Measurements from ENCODE around the gene BCOR. TPM values are rescaled to one million over a fixed set of nuclear protein-coding genes. Genes with fewer than 3 reads are reported as not detected.

Gene BCOR
- total RNA-seq, 1 experiment from 2014 or later, result 21.8 TPM

DNA sequence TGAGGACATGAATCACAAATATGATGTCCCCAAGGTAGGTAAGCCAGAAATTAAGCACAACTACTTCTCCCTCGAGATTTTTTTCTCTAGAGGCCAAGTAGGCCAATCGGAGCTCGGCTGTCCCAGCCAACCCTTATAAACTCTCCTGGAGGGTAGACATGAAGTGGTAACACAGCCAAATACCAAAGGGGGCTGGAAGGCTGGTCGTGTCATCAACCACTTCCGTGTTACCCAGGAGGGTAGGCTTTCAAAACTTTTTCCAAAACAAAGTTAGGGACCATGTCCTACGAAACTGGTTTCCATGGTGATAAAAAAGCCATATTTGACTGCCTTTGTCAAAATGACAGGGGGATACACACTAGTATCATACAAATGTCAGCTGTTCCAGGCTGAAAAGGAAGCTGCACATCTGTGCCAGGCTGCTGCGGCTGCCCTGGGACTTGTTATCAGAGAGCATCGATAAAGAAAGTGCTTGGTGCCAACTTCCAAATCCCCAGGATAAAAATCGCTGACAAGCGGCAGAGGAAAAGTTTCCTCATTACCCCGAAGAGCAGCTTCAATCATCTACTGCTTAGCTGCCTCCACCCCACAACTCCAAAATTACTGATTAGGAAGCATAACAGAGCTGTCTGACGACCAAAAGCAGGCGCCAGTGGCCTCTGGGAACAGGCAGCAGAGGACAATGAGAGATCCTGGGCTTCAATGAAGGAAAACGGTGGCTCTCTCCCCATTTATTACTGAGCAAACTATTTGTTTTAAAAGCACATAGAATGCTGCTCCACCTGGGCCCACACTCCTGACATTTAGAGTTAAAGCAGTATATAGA lies 20.8 kb downstream of the BCOR start:
- ChIA-PET CTCF (no interaction called here), POLR2A (ENCODE audit: unreplicated experiment) (no interaction called here)
- DNase-seq (no peak), ATAC-seq (no peak)
- Histone ChIP-seq H3K9ac (ENCODE audit: low read length) (no peak overlapping the region), H3K4me3 (ENCODE audit: low read length) (no peak overlapping the region), H3K9me2 (replicated peaks; ENCODE audit: low read length) (no peaks in the 10 kb centered on the region), H2AFZ (ENCODE audit: low read length) (no peak overlapping the region), H3K4me1 (ENCODE audit: insufficient read depth, low read length) (no peaks in the 10 kb centered on the region), H3K36me3 (ENCODE audit: low read depth, low read length) (peaks cover 6% of the 10 kb centered on the region; the same call in 1 of the 2 replicates), H3K4me2 (ENCODE audit: low read length) (no peak overlapping the region), H3K27ac (ENCODE audit: low read length) (no peak overlapping the region), H4K20me1 (ENCODE audit: low read length) (no peaks in the 10 kb centered on the region), H3F3A (ENCODE audit: low read length, unreplicated experiment) (no peaks in the 10 kb centered on the region), H3K79me2 (ENCODE audit: low read length) (peaks cover 34% of the 10 kb centered on the region), H3K27me3 (ENCODE audit: low read length) (no peaks in the 10 kb centered on the region), H3K9me3 (ENCODE audit: low read length) (no peaks in the 10 kb centered on the region)
- no peak for TF ChIP-seq EZH2 (IDR thresholded peaks at IDR 0.05; ENCODE audit: low read length, unreplicated experiment)
- TF ChIP-seq EZH2phosphoT487 (IDR thresholded peaks at IDR 0.05; ENCODE audit: borderline replicate concordance, low read length), result no peak
- TF ChIP-seq, protein P1, sequence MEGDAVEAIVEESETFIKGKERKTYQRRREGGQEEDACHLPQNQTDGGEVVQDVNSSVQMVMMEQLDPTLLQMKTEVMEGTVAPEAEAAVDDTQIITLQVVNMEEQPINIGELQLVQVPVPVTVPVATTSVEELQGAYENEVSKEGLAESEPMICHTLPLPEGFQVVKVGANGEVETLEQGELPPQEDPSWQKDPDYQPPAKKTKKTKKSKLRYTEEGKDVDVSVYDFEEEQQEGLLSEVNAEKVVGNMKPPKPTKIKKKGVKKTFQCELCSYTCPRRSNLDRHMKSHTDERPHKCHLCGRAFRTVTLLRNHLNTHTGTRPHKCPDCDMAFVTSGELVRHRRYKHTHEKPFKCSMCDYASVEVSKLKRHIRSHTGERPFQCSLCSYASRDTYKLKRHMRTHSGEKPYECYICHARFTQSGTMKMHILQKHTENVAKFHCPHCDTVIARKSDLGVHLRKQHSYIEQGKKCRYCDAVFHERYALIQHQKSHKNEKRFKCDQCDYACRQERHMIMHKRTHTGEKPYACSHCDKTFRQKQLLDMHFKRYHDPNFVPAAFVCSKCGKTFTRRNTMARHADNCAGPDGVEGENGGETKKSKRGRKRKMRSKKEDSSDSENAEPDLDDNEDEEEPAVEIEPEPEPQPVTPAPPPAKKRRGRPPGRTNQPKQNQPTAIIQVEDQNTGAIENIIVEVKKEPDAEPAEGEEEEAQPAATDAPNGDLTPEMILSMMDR (conservative IDR thresholded peaks at IDR 0.05; ENCODE audit: low read depth, low read length), result no peak
- no TSS peak for BruUV-seq (replicated peaks)
- intact Hi-C loops (cut with micrococcal nuclease), result no loop called here

DNA sequence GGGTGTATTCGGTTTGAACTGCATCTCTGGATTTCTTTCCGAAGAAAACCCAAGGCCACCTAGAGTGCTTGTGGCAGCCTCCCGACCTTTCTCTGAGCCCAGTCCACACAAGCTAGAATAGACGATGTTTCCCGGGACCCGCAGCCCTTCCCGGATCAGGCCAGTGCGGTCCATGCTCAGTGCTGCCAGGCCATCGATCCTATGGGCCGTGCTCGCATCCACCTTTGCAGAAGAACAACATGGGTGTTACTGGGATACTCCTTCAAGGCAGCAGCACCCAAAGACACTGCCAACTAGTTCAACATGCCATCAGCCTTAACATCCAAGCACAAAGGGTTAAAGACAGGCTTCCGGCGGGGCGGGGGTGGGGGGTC lies 22.8 kb downstream of the BCOR start:
- Histone ChIP-seq H3K4me2 (ENCODE audit: low read length) (no peak overlapping the region), H3K36me3 (ENCODE audit: low read depth, low read length) (peaks cover 9% of the 10 kb centered on the region; the same call in 1 of the 2 replicates), H4K20me1 (ENCODE audit: low read length) (0 out of 2 replicates have a peak, but pooled peaks cover 3% of the 10 kb centered on the region), H3K9ac (ENCODE audit: low read length) (no peak overlapping the region), H3F3A (ENCODE audit: low read length, unreplicated experiment) (no peaks in the 10 kb centered on the region), H3K9me3 (ENCODE audit: low read length) (no peaks in the 10 kb centered on the region), H3K79me2 (ENCODE audit: low read length) (peaks cover 22% of the 10 kb centered on the region; the same call in 1 of the 2 replicates), H3K4me1 (ENCODE audit: insufficient read depth, low read length) (no peaks in the 10 kb centered on the region), H3K4me3 (ENCODE audit: low read length) (no peak overlapping the region), H3K9me2 (replicated peaks; ENCODE audit: low read length) (no peaks in the 10 kb centered on the region), H3K27me3 (ENCODE audit: low read length) (no peaks in the 10 kb centered on the region), H3K27ac (ENCODE audit: low read length) (no peak overlapping the region), H2AFZ (ENCODE audit: low read length) (no peak overlapping the region)
- DNase-seq (no peak), ATAC-seq (no peak)
- POLR2A ChIA-PET (ENCODE audit: unreplicated experiment), result no interaction called here
- intact Hi-C loops (cut with micrococcal nuclease), result no loop called here
- BruUV-seq (replicated peaks), result no TSS peak
- CTCF ChIA-PET, result no interaction called here
- TF ChIP-seq EZH2 (IDR thresholded peaks at IDR 0.05; ENCODE audit: low read length, unreplicated experiment) (no peak), EZH2phosphoT487 (IDR thresholded peaks at IDR 0.05; ENCODE audit: borderline replicate concordance, low read length) (no peak)
- TF ChIP-seq, protein P1 (conservative IDR thresholded peaks at IDR 0.05; ENCODE audit: low read depth, low read length), result no peak
